22Rv1 (cell line): ENCODE measurements around the gene C2orf15.

Source experiments
- CTCF ChIP-seq: fragments of 450-650 bp; IDR thresholded peaks from 2 replicates; pipeline ENCODE4 v1.5.1; 2017; ENCODE audit warnings: mild to moderate bottlenecking
- ZFX ChIP-seq: fragments of 450-650 bp; IDR thresholded peaks from 2 replicates; pipeline ENCODE4 v1.6.1; 2017; ENCODE audit warnings: antibody characterized with exemption, borderline replicate concordance

GRCh38 chr2:99190548-99190947 is 49.0 kb downstream of the C2orf15 start:
- no peak for TF ChIP-seq CTCF
- no peak for TF ChIP-seq ZFX
